ENCODE measurements around the gene LARGE1.
A peak's percentile ranks its signal among the peaks of the same experiment; 100 is the strongest.

Gene LARGE1

GRCh38 chr22:33757802-33758483, 162.3 kb downstream of the LARGE1 start:
- no peak overlapping the region for H3K4me3 ChIP-seq (ENCODE audit: low read length)
- no peak for TF ChIP-seq CTCF (conservative IDR thresholded peaks at IDR 0.05; ENCODE audit: low read length)
- no peak for DNase-seq (ENCODE audit: low read depth)

- no peak overlapping the region for H3K4me3 ChIP-seq (ENCODE audit: low read length)
- DNase-seq (ENCODE audit: low read depth): no peak
- TF ChIP-seq CTCF (conservative IDR thresholded peaks at IDR 0.05; ENCODE audit: low read length): no peak
These were observed 163.1 kb downstream of the LARGE1 start for GRCh38 chr22:33757041-33757801.

- no peak for DNase-seq (ENCODE audit: low read depth)
- H3K4me3 ChIP-seq (ENCODE audit: low read length): no peak overlapping the region
- TF ChIP-seq CTCF (conservative IDR thresholded peaks at IDR 0.05; ENCODE audit: low read length): peak; percentile 19; the same call in 1 of the 2 replicates
These were observed 163.7 kb downstream of the LARGE1 start for GRCh38 chr22:33756508-33756949.

GRCh38 chr22:33748714-33749113, 171.6 kb downstream of the LARGE1 start:
- no peak overlapping the region for H3K4me3 ChIP-seq (ENCODE audit: low read length)
- TF ChIP-seq CTCF (conservative IDR thresholded peaks at IDR 0.05; ENCODE audit: low read length): no peak
- DNase-seq (ENCODE audit: low read depth): no peak

GRCh38 chr22:33747576-33748180, 172.6 kb downstream of the LARGE1 start:
- H3K4me3 ChIP-seq (ENCODE audit: low read length): no peak overlapping the region
- DNase-seq (ENCODE audit: low read depth): no peak
- TF ChIP-seq CTCF (conservative IDR thresholded peaks at IDR 0.05; ENCODE audit: low read length): no peak

- DNase-seq (ENCODE audit: low read depth): no peak
- TF ChIP-seq CTCF (conservative IDR thresholded peaks at IDR 0.05; ENCODE audit: low read length): no peak
- no peak overlapping the region for H3K4me3 ChIP-seq (ENCODE audit: low read length)
These were observed 173.2 kb downstream of the LARGE1 start for GRCh38 chr22:33747029-33747428.
